Kidney (tissue), 14 donors: ENCODE results near the gene TTC8. TPM values are rescaled to one million over a fixed set of nuclear protein-coding genes. Genes with fewer than 3 reads are reported as not detected.

ENCODE experiments used
- DNase-seq, 5 donors: peaks; one replicate each; pipeline ENCODE4 v3.0.0-alpha.2; 2013 to 2020
- FAIRE-seq: peaks from 2 replicates; lab custom pipeline; 2012; peaks lifted over from hg19 to GRCh38; lab: Jason Lieb, UNC
- H3K27ac ChIP-seq, 2 donors: one replicate each; pipeline ENCODE4 v1.7.0; 2013; ENCODE audit warnings: low read depth in 2 of 2, low read length in 2 of 2, inconsistent platforms in 1 of 2
- H3K27me3 ChIP-seq: one replicate; pipeline ENCODE4 v1.7.1; 2013; ENCODE audit warnings: low read length, inconsistent platforms; ENCODE audit not compliant: control insufficient read depth, insufficient read depth
- H3K36me3 ChIP-seq, 3 donors: one replicate each; pipeline versions ENCODE4 v1.7.0 to v1.7.1; 2013; ENCODE audit warnings: low read length in 3 of 3, control low read depth in 1 of 3, inconsistent platforms in 1 of 3; ENCODE audit not compliant: insufficient read depth in 3 of 3, control insufficient read depth in 2 of 3
- H3K4me1 ChIP-seq, 3 donors: one replicate each; pipeline versions ENCODE4 v1.7.0 to v1.7.1; 2013; ENCODE audit warnings: low read length in 3 of 3, inconsistent platforms in 1 of 3, low read depth in 1 of 3; ENCODE audit not compliant: control insufficient read depth in 2 of 3, insufficient read depth in 2 of 3
- H3K4me3 ChIP-seq, 3 donors: one replicate each; pipeline versions ENCODE4 v1.7.0 to v1.8.1; 2013; ENCODE audit warnings: low read length in 3 of 3, control low read depth in 1 of 3, inconsistent platforms in 1 of 3
- H3K9ac ChIP-seq, 3 donors: one replicate each; pipeline versions ENCODE4 v1.7.0 to v1.7.1; 2013; ENCODE audit warnings: low read length in 3 of 3, control low read depth in 1 of 3, inconsistent platforms in 1 of 3
- H3K9me3 ChIP-seq, 3 donors: one replicate each; pipeline versions ENCODE4 v1.7.0 to v1.7.1; 2013; ENCODE audit warnings: low read length in 3 of 3, control low read depth in 1 of 3, inconsistent platforms in 1 of 3; ENCODE audit not compliant: control insufficient read depth in 2 of 3, insufficient read depth in 1 of 3
- CTCF ChIP-seq: IDR thresholded peaks from 3 replicates; pipeline ENCODE4 v1.5.1; 2012; ENCODE audit warnings: mild to moderate bottlenecking, moderate library complexity, borderline replicate concordance; ENCODE audit not compliant: insufficient read depth; ENCODE audit errors: extremely low read depth
- intact Hi-C: fragments of 100-400 bp; cut with DNase I; formaldehyde crosslinking; loops from one replicate; pipeline ENCODE4 v1.11.1; 2022
- polyA plus RNA-seq: library from polyadenylated mRNA; stranded (reverse); fragments of 350-450 nt; fragmentation: Illumina TruSeq; extraction: RNeasy Lipid Tissue Mini Kit (QIAGEN cat#74804); gene quantifications from one replicate; pipeline ENCODE4 v1.2.3, GENCODE V29; 2014; ENCODE audit warnings: low read depth, low replicate concordance; ENCODE audit not compliant: insufficient read depth
- total RNA-seq: library from RNA; stranded (reverse); fragmentation: NEBNext Ultra II Directional; extraction: Animal tissue kit (Norgen Biotek cat#: 25700); gene quantifications from one replicate; pipeline ENCODE4 v1.2.1, GENCODE V29; 2021
- donor health status: control.
- donor health status: control.
- donor health status: control.
- donor health status: control.
- donor health status: control.
- donor health status: DM: yes; HTN: yes; CAD: no.
- donor health status: Normal renal cell carcinoma (clear cell type).

TTC8 gene
- total and polyA plus RNA-seq, 2 donors from 2014 or later: 14.0 to 17.2 TPM

- no peaks in the 10 kb centered on the region for H3K27me3 ChIP-seq
- no peak for TF ChIP-seq CTCF
- H3K9me3 ChIP-seq: no peaks in the 10 kb centered on the region
- H3K4me3 ChIP-seq: no peak overlapping the region
- no peaks in the 10 kb centered on the region for H3K4me1 ChIP-seq
- no peak for FAIRE-seq
- no peak overlapping the region for H3K27ac ChIP-seq
- DNase-seq: no peak
- intact Hi-C loops: no loop called here
- peaks cover 0 to 14% (median 3%) of the 10 kb centered on the region in 3 donors for H3K36me3 ChIP-seq
- H3K9ac ChIP-seq: no peak overlapping the region
These were observed 52.7 kb downstream of the TTC8 start for GRCh38 chr14:88877192-88877591.

GRCh38 chr14:88879022-88879421 is 54.6 kb downstream of the TTC8 start:
- DNase-seq (no peak), FAIRE-seq (no peak)
- TF ChIP-seq CTCF: no peak
- intact Hi-C loops: no loop called here
- Histone ChIP-seq H3K9me3 (no peaks in the 10 kb centered on the region), H3K27ac (no peak overlapping the region), H3K4me3 (no peak overlapping the region), H3K9ac (no peak overlapping the region), H3K4me1 (no peaks in the 10 kb centered on the region), H3K27me3 (no peaks in the 10 kb centered on the region), H3K36me3 (peaks cover 0 to 5% (median 0%) of the 10 kb centered on the region in 3 donors)

GRCh38 chr14:88882236-88882635 is 57.8 kb downstream of the TTC8 start:
- H3K9me3 ChIP-seq: no peaks in the 10 kb centered on the region
- no peak overlapping the region for H3K27ac ChIP-seq
- peaks cover 0 to 2% (median 0%) of the 10 kb centered on the region in 3 donors for H3K36me3 ChIP-seq
- intact Hi-C loops: no loop called here
- FAIRE-seq (no peak), DNase-seq (no peak)
- H3K4me1 ChIP-seq: no peaks in the 10 kb centered on the region
- H3K9ac ChIP-seq: no peak overlapping the region
- H3K27me3 ChIP-seq: no peaks in the 10 kb centered on the region
- H3K4me3 ChIP-seq: no peak overlapping the region
- TF ChIP-seq CTCF: no peak

- H3K27ac ChIP-seq: no peak overlapping the region
- no peak for FAIRE-seq
These were observed 70.7 kb downstream of the TTC8 start for GRCh38 chr14:88895116-88895515.

More at GRCh38 chr14:88895116-88895515, 70.7 kb downstream of the TTC8 start:
- Histone ChIP-seq H3K27me3 (no peaks in the 10 kb centered on the region), H3K9me3 (no peaks in the 10 kb centered on the region), H3K9ac (no peak overlapping the region), H3K4me3 (no peak overlapping the region), H3K4me1 (no peaks in the 10 kb centered on the region), H3K36me3 (no peaks in the 10 kb centered on the region)
- intact Hi-C loops: no loop called here
- no peak for TF ChIP-seq CTCF
- no peak for DNase-seq
